ENCODE measurements around the gene BARD1. TPM values are rescaled to one million over a fixed set of nuclear protein-coding genes. Genes with fewer than 3 reads are reported as not detected.
"Not testable (repeated sequence)": the region's sequence is repeated elsewhere in the genome, so short reads cannot be mapped to it uniquely, and the experiment has no call there.

BARD1 gene
- total RNA-seq, 2 experiments from 2014 or later: 44.6 to 71.6 TPM

DNA sequence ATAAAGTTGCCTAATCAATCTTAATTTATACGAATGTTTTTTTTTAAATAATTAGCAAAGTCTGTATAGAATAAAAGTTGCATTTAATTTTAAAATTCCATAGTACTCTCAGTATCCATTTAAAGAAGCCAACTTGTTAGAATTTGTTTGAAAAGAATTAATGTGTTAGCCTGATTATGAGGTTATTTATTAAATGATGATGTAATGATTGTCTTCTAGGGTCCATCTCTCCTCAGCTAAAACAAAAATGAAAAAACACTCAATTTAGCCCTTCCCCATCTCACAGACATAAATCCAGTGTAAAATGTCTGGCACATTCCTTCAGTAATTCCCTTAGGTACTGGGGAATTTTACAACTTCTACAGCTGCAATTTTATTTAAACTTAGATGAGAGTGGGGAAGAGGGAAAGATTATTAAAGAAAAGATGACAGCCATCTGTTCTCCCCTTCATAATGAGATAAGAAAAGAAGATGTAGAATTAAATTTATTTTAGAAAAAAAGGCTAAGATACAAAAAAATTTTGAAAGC is 68.6 kb downstream of the BARD1 start:
- ATAC-seq (no peak), DNase-seq (no peak)
- Mint-ChIP-seq H3K4me1 (peaks cover 23% of the 10 kb centered on the region), H3K27me3 (no peaks in the 10 kb centered on the region), H3K36me3 (peaks cover 46% of the 10 kb centered on the region), H3K4me3 (no peak overlapping the region), H3K27ac (no peak overlapping the region), H3K9me3 (ENCODE audit: low read depth) (no peaks in the 10 kb centered on the region)
- CTCF ChIA-PET: no interaction called here

DNA sequence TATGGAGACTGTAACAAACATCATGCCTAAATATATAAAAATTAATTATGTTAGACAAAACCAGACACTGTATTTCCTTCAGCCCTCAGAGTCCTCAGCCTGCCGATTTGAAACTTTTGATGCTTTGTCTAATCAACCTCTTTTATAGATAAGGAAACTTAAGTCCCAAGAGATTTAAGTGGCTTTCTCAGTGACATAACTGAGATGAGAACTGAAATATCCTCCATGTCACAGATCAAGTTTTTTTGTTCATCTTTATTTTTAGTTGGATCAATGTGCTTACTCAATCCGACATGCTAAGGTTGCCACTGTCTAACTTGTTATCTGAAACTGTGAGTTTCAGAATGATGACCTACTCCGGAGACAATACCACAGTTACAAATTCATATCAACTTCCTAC is 72.3 kb downstream of the BARD1 start:
- DNase-seq: no peak

DNA sequence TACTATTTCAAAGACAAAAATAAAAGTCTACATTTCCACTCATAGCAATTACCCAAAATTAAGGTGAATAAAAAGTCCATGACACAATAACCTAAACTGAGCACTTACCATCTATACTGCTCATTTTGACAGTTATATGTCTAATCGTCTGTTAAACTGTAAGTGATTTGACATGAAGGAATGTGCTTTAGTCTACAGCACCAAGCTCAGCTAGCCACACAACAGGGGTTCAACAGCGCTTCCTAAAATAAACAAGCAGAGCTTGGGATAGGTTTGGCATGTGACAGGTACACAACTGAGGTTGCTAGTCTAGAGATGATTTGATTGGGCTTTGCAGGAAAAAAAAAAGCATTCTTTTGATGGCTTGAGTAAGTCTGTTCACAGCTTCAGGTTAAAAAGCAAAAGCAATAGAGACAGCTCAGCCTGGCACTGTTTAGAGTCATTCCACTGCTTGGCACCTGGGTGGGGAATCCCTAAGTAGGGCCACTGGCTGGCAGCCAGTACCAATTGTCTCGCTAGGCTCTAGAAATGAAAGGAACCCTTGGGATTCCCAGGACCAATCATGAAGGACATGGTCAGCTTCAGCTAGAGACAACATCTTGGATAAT is 78.6 kb downstream of the BARD1 start:
- H3K27me3 Mint-ChIP-seq: no peaks in the 10 kb centered on the region
- no peaks in the 10 kb centered on the region for H3K9me3 Mint-ChIP-seq (ENCODE audit: low read depth)
- no peak for DNase-seq
- CTCF ChIA-PET: no interaction called here
- H3K27ac Mint-ChIP-seq: no peak overlapping the region
- peaks cover 2% of the 10 kb centered on the region for H3K4me1 Mint-ChIP-seq
- H3K36me3 Mint-ChIP-seq: peaks cover 46% of the 10 kb centered on the region
- H3K4me3 Mint-ChIP-seq: no peak overlapping the region
- ATAC-seq: no peak

More for the DNA sequence above, 72.3 kb downstream of the BARD1 start:
- CTCF ChIA-PET: no interaction called here
- Mint-ChIP-seq H3K36me3 (peaks cover 39% of the 10 kb centered on the region), H3K27ac (peak overlapping the region; percentile 75), H3K9me3 (ENCODE audit: low read depth) (no peaks in the 10 kb centered on the region), H3K4me3 (peak overlapping the region; percentile 35), H3K27me3 (no peaks in the 10 kb centered on the region), H3K4me1 (peaks cover 25% of the 10 kb centered on the region)
- peak; percentile 99 for ATAC-seq

DNA sequence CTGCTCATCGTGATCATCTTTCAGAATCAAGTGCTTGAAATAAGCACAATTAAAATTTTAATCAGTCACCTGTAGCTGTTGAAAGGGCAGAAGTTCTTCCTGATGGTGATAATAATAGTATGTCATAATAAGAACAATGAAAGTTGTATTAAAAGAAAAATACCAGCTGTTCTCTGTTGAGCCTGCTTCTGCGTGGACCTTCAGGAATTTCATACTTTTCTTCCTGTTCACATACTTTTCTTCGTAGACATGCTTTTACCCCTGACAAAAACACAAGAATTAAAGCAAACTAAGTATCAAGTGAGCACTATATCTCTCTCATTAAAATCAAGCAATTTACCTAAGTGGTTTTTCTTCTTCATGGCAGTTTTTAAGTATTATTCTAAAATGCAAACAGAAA is 79.2 kb downstream of the BARD1 start:
- CTCF ChIA-PET: no interaction called here
- DNase-seq (no peak), ATAC-seq (no peak)
- no peaks in the 10 kb centered on the region for H3K9me3 Mint-ChIP-seq (ENCODE audit: low read depth)
- H3K27me3 Mint-ChIP-seq: no peaks in the 10 kb centered on the region
- H3K36me3 Mint-ChIP-seq: peaks cover 47% of the 10 kb centered on the region
- no peak overlapping the region for H3K4me3 Mint-ChIP-seq
- H3K4me1 Mint-ChIP-seq: peaks cover 2% of the 10 kb centered on the region
- no peak overlapping the region for H3K27ac Mint-ChIP-seq

DNA sequence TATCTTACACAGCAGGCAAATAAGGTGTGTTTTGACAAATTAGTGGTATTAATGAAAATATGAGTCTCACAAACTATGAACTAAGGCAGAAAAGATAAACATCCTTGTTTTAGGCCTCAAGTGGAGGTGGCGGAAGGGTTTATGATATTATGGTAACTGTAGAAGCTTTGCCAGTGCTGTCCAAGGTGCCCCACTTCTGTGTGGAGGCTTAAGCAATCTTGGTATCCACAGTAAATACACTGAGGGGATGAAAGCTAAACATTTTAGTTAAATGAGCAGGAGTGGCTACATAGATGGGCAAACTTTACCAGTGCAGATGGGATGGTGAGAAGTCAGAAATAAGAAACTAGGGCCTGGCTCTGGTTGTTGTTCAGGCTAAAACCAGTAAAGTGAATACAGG is 84.7 kb downstream of the BARD1 start:
- Mint-ChIP-seq H3K4me1 (no peaks in the 10 kb centered on the region), H3K36me3 (peaks cover 76% of the 10 kb centered on the region), H3K4me3 (no peak overlapping the region), H3K27ac (no peak overlapping the region), H3K27me3 (no peaks in the 10 kb centered on the region), H3K9me3 (ENCODE audit: low read depth) (peaks cover 5% of the 10 kb centered on the region)
- DNase-seq (no peak), ATAC-seq (no peak)
- CTCF ChIA-PET: no interaction called here

DNA sequence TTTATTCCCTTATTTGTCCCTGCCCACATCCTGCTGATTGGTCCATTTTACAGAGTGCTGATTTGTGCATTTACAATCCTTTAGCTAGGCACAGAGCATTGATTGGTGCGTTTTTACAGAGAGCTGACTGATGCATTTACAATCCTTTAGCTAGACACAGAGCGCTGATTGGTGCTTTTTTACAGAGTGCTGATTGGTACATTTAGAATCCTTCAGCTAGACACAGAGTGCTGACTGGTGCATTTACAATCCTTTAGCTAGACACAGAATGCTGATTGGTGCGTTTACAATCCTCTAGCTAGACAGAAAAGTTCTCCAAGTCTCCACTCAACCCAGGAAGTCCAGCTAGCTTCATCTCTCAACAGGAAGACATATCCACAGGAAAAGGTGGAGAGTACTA is 91.6 kb downstream of the BARD1 start:
- peaks cover 48% of the 10 kb centered on the region for H3K36me3 Mint-ChIP-seq
- H3K27me3 Mint-ChIP-seq; H3K4me1 Mint-ChIP-seq; ATAC-seq; H3K4me3 Mint-ChIP-seq; H3K9me3 Mint-ChIP-seq (ENCODE audit: low read depth); DNase-seq: not testable (repeated sequence)
- peak overlapping the region; percentile 21 for H3K27ac Mint-ChIP-seq
- CTCF ChIA-PET: interaction anchor here (1.3 to 1.4 kb wide), 2 partner anchors 9 to 17 kb away, joined by 3 read pairs; no protein-coding TSS in a partner anchor

DNA sequence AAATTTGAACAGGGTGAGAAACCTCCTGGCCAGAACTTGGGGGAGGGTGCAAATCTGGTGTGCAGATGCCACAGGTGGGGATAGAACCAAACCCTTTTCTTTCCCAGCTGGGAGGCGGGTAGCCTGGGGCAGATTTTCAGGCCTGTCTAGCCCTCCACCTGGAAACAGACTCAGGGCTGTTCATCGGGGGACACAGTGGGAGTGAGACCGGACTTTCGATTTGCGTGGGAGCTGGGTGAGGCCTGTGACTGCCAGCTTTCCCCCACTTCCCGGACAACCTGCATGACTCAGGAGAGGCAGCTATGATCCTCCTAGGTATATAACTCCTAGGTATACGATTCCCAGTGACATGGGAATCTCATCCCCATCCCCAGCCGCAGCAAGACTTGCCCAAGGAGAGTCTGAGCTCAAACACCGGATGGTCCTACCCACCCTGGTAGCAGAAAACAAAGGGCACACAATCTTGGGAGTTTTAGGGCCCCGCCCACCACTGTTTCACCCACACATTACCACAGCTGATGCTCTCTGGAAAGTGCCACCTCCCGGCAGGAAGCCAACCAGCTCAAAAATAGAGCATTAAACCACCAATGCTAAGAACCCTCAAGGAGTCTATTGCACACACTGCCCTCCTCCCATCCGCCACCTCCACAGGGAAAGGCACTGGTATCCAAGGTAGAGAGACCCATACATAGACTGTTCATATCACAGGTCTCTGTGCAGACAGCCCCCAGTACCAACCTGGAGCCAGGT is 92.5 kb downstream of the BARD1 start:
- no peak for ATAC-seq
- Mint-ChIP-seq H3K27ac (peak overlapping the region; percentile 24), H3K27me3 (no peaks in the 10 kb centered on the region), H3K4me3 (no peak overlapping the region), H3K4me1 (peaks cover 6% of the 10 kb centered on the region), H3K9me3 (ENCODE audit: low read depth) (peaks cover 5% of the 10 kb centered on the region), H3K36me3 (peaks cover 45% of the 10 kb centered on the region)
- CTCF ChIA-PET: interaction anchor here (1.3 to 1.4 kb wide), 2 partner anchors 9 to 18 kb away, joined by 3 read pairs; no protein-coding TSS in a partner anchor
- DNase-seq: no peak

DNA sequence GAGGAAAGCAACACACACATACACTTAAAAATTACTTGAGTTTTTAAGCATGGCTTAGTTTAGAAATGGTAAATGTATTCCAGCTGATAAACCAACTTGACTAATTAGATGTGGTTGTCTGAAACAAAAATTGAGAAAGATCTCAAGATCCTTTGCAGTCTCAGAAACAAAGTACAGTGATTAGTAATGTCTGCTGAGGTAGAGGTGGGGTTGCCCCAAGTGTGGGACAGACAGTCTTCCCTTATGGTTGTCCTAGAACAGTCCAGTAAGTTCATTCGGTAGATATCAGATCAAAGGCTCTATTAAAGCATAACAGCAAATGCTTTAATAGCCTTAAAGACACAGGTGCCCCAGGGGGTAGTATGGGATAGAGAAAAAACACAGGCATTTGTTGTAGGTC is 94.5 kb downstream of the BARD1 start:
- no peaks in the 10 kb centered on the region for H3K9me3 Mint-ChIP-seq (ENCODE audit: low read depth)
- CTCF ChIA-PET: no interaction called here
- H3K27me3 Mint-ChIP-seq: no peaks in the 10 kb centered on the region
- H3K4me1 Mint-ChIP-seq: peaks cover 8% of the 10 kb centered on the region
- ATAC-seq: no peak
- no peak for DNase-seq
- H3K4me3 Mint-ChIP-seq: no peak overlapping the region
- H3K36me3 Mint-ChIP-seq: peaks cover 27% of the 10 kb centered on the region
- no peak overlapping the region for H3K27ac Mint-ChIP-seq

DNA sequence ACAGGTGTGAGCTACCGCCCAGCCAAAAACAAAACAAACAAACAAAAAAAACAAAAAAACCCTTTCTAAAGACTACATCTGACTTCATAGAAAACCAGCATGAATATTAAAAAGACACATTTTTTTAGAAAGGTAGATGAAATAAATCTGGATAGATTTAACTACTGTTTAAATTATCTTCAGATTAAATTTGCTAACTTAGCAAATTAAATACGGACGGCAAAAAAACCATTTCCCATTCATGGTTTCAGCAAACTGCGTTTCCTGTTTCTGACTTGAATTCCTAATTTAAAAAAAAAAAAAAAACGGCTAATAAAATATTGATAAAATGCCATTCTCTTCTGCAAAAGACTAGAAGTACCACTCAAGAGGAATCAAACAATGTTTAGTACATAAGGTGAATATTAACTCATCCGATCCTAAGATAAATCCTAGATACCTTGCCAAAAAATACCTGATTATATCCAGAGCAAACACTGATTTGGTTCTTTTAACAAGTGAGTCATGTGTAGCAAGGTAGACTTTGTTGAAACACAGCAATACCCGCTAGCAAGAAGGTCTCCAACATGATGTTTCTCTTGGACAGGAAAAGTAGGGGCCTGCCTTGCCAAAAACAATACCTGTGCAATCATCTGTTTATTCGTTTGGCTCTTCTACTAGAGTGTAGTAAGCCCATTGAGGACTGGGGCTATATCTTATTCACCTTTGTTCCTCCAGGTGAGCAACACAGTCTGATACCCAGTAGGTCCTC is 96.2 kb downstream of the BARD1 start:
- ATAC-seq (no peak), DNase-seq (no peak)
- no peak overlapping the region for H3K27ac Mint-ChIP-seq
- H3K36me3 Mint-ChIP-seq: peaks cover 12% of the 10 kb centered on the region
- H3K27me3 Mint-ChIP-seq: no peaks in the 10 kb centered on the region
- H3K4me1 Mint-ChIP-seq: peaks cover 8% of the 10 kb centered on the region
- H3K4me3 Mint-ChIP-seq: no peak overlapping the region
- no peaks in the 10 kb centered on the region for H3K9me3 Mint-ChIP-seq (ENCODE audit: low read depth)
- CTCF ChIA-PET: no interaction called here

DNA sequence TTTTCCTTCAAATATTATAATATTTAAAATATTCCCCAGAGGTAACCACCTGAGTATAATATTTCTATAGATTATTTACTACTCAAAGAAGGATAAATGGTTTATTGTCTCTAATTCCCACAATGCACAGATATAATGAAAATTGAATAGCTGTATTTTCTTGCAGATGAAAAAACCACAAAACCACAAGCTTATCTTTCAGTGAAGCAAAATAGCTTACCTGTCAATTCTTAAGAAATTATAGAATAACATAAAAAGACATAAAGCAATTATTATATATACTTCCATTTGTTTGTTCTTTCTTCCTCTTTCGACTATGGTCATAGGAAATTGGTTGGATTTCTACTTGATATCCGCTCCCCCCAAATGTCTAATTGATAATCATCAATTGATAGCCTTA is 98.8 kb downstream of the BARD1 start:
- H3K27me3 Mint-ChIP-seq: no peaks in the 10 kb centered on the region
- H3K9me3 Mint-ChIP-seq (ENCODE audit: low read depth): no peaks in the 10 kb centered on the region

DNA sequence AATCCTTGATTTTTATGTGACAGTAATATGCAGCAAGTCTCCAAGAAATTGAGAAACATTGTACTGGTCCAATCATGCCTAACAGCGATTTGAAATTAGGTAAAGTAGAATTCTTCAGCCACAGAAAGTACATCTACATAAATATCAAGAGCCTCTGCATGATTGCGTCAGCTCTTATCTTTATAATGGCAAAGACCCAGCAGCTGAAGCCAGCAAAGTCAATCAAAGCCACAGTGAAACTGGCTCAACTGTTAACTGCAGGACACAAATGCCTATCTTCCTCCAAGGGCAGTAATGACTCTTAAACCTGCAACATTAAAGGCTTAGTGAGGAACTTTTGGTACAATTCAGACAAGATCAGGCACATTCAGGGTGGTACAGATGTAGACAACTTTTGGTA is 102.5 kb downstream of the BARD1 start:
- Mint-ChIP-seq H3K9me3 (ENCODE audit: low read depth) (no peaks in the 10 kb centered on the region), H3K4me3 (no peak overlapping the region), H3K4me1 (peaks cover 2% of the 10 kb centered on the region), H3K27me3 (peaks cover 14% of the 10 kb centered on the region), H3K27ac (no peak overlapping the region), H3K36me3 (peaks cover 2% of the 10 kb centered on the region)
- no peak for DNase-seq
- CTCF ChIA-PET: no interaction called here
- no peak for ATAC-seq

More for the DNA sequence above, 98.8 kb downstream of the BARD1 start:
- H3K27ac Mint-ChIP-seq: no peak overlapping the region
- H3K4me3 Mint-ChIP-seq: no peak overlapping the region
- CTCF ChIA-PET: interaction anchor here (1.4 kb wide), 1 partner anchor 11 kb away, joined by 3 read pairs; no protein-coding TSS in a partner anchor
- no peak for ATAC-seq
- no peaks in the 10 kb centered on the region for H3K36me3 Mint-ChIP-seq
- H3K4me1 Mint-ChIP-seq: peaks cover 2% of the 10 kb centered on the region
- no peak for DNase-seq

DNA sequence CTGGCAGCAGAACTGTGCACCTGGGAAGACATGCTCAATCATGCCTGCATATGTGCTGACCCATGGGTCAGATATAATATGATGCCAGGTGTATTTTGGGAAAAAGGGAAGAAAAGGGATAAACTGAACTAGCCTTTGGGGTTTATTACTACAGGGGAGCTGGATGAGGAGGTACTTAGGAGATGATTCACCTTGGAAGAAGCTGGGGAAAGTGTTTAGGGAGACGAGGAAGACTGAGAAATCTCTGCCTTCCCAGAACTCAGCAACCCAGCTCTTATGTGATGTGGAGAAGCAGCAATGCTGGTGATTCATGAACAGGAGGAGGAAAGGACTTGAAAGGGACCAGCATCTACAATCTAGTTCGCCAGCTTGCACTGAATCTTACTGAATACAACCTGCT is 110.2 kb downstream of the BARD1 start:
- CTCF ChIA-PET: interaction anchor here (1.5 kb wide), 1 partner anchor 11 kb away, joined by 3 read pairs; no protein-coding TSS in a partner anchor
- no peaks in the 10 kb centered on the region for H3K4me1 Mint-ChIP-seq
- peaks cover 14% of the 10 kb centered on the region for H3K27me3 Mint-ChIP-seq
- H3K27ac Mint-ChIP-seq: no peak overlapping the region
- peaks cover 3% of the 10 kb centered on the region for H3K36me3 Mint-ChIP-seq
- no peak for DNase-seq
- H3K9me3 Mint-ChIP-seq (ENCODE audit: low read depth): peaks cover 2% of the 10 kb centered on the region
- H3K4me3 Mint-ChIP-seq: no peak overlapping the region
- ATAC-seq: no peak

DNA sequence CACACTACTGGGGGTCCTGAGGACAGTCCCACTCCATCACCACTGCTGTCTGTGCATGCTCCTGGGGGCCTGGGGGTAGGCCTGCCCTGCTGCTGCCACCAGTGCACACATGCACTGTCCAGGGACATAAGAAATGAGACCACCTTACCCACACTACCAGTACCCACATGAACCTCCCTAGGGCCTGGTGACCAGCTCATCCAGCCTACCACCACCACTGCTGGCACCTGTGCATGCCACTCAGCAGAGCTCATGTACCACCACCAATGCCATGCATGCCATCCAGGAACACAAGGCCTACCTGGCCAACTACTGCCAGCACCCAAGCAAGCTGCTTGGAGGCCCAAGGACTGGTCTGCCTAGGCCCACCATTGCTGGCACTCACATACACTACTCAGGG is 112.8 kb downstream of the BARD1 start:
- H3K4me3 Mint-ChIP-seq: no peak overlapping the region
- no peak for ATAC-seq
- H3K36me3 Mint-ChIP-seq: peaks cover 2% of the 10 kb centered on the region
- peaks cover 2% of the 10 kb centered on the region for H3K9me3 Mint-ChIP-seq (ENCODE audit: low read depth)
- DNase-seq: no peak
- no peaks in the 10 kb centered on the region for H3K4me1 Mint-ChIP-seq
- no peak overlapping the region for H3K27ac Mint-ChIP-seq
- CTCF ChIA-PET: no interaction called here
- H3K27me3 Mint-ChIP-seq: no peaks in the 10 kb centered on the region
